HG03139 (cell line): ENCODE data around the gene CNN2.
"Not testable (repeated sequence)": the region's sequence is repeated elsewhere in the genome, so short reads cannot be mapped to it uniquely, and the experiment has no call there.

ENCODE experiments used
- ATAC-seq: cut with Tn5 transposase; IDR thresholded peaks from one replicate; pipeline ENCODE4 v1.9.1; 2021; ENCODE audit not compliant: unreplicated experiment

Gene CNN2

GRCh38 chr19:1010586-1011510 lies 15.6 kb upstream of the CNN2 start:
- ATAC-seq, result no peak

DNA sequence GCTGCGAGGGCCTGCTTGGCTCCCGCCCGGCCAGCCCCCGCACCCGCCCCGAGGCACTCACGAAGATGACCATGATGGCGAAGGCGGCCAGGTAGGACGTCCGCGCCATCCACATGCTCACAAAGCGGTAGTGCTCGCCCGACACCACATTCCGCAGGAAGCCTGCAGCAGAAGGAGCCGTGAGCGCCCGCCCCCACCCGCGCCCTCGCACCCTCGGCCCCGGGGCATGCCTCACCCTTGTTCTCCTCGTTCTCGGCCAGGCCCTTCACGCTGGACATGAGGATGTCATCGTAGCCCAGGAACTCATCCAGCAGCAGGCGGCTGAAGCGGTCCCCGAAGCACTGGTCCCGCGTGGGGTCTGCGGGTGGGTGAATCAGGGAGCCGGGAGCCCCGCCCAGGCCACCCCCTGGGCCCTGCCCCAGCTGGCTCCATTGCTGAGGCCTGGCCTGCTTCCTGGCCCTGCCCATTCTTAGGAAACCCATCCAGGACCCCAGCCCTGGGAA lies 14.5 kb upstream of the CNN2 start:
- ATAC-seq, result no peak

- no peak for ATAC-seq
Measured at GRCh38 chr19:1012334-1012733, 14.1 kb upstream of the CNN2 start.

GRCh38 chr19:1013218-1013617 lies 13.2 kb upstream of the CNN2 start:
- no peak for ATAC-seq

- no peak for ATAC-seq
Measured at GRCh38 chr19:1014161-1015060, 12.0 kb upstream of the CNN2 start.

DNA sequence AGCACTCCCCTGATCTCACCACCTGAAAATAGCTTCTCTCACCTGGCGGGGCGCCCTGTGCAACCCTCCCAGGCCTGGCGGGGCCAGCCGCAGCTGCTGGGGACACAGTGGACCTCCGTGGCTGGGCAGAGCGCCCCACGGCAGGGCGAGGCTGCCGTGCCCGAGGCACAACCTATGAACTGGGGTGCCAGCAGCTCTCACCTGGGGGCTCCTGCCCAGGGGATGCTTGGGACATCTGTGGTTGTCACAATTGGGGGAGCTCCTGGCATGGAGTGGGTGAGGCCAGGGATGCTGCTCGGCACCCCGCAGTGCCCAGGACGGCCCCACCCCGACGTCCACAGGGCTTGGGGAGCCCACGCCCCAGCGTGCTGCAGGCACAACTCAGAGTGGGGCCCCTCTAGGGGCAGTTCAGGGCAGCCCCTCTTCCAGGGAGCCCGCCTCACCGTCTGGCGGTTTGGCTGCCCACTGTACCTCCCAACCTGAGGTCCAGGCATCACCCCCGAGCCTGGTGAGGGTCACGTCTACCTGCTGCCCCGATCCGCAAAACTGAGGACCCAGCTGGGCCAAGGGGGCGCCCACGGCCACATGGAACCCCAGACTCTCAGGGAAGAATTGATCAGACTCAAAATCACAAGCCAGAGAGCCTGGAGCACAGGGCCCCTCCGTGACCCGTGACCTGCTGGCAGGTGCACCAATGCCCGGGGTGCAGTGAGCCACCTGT lies 11.2 kb upstream of the CNN2 start:
- no peak for ATAC-seq

- no peak for ATAC-seq
Measured at GRCh38 chr19:1015782-1016646, 10.4 kb upstream of the CNN2 start.

DNA sequence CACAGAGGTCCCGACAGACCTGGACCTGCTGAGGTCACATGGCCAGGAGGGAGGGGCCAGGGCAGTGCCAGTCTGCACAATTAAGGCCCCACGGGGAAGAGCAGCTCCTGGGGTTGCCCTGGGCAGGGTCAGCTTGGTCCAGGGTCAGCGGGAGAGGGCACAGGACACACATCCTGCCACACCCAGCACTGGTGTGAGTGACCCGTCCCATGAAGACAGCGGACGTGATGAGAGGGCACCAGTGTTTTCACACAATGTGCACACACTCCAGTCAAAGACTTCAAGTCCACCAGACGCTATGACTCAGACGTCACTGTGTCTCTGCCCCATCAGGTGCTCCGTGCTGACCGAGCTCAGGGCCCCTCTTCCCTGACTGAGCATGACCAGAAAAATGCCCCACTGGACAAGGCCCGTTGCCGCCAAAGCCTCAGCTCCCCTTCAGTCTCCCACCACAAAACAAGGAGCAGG lies 9.7 kb upstream of the CNN2 start:
- ATAC-seq, result no peak

DNA sequence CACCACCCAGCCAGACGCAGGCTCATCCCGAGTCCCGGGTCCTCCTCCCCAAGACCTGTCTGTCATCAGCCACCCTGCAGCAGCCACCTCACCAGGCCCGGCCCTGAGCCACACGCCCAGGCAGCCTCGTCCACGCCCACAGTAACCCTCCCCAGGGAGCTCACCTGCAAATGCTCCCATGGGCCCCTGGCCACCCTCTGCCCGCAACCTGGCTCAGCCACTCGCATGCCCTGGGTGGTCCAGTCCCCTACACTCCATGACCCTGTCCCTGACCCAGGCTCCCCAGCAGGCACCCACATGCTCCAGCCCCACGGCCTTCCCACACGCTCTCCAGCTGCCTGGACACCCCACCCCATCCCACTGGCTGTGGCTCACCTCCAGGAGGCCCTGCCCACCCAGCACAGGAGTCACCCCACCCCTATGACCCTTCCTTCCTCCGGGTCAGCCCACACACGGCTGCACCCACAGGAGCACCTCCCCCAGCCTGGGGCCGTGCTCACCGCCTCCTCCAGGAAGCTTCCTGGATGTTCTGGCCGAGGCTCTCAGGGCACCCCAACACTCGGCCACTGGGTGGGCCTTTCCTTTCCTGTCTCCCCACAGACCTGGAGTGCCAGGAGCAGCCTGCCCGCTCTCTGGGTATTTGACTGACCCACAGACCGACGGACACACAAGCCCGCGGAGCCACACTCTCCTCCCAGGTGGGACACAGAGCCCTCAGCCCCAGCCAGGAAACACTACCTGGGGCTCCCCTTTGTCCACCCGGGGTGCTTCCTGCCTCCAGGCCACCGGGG lies 9.1 kb upstream of the CNN2 start:
- no peak for ATAC-seq

DNA sequence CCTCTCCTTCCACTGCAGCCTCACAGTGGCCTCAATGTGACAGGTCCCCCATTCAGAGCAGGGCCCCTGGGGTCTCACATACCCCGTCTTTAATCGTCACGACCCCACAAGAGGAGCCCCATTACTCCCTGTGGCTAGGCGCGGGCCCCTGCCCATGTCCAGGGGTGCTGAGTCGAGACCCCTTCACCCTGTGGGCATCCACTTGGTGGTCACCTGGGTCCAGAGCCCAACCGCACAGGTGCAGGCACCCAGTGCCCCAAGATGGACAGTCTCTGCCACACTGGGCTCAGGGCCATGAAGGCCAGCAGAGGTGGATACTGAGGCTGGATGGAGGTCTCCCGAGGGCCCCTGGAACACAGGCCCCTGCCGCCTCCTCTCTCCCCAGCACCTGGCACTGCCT lies 8.5 kb upstream of the CNN2 start:
- no peak for ATAC-seq

GRCh38 chr19:1018393-1018792 lies 8.0 kb upstream of the CNN2 start:
- no peak for ATAC-seq

DNA sequence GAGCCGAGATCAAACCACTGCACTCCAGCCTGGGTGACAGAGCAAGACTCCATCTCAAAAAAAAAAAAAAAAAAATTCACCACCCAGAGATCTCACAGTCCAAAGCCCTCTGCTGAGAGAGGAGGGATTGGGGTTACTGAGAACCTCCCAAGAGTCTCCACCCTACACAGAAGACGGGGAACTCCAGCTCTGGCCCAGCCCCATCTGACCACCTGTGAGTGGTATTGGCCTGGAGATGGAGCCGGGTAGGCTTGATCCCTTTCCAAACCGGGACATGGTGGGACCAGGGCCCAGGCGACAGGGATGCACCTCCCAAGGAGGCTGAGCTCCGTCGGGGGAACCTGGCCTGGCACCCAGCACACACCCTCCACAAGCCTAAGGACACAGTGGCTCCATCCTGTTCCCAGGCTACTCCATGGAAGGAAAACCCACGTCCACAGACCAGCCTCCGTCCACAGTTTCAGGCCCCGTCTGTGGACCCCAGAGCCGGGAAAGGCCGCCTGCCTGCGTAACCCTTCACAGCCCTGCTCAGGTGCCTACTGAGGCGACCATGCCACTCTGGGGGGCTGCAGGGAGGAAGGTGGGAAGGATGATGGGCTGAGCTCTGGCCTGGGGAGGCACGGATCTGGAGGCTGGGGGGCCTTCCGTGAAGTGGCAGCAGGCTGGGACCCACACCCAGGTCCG lies 7.3 kb upstream of the CNN2 start:
- no peak for ATAC-seq

DNA sequence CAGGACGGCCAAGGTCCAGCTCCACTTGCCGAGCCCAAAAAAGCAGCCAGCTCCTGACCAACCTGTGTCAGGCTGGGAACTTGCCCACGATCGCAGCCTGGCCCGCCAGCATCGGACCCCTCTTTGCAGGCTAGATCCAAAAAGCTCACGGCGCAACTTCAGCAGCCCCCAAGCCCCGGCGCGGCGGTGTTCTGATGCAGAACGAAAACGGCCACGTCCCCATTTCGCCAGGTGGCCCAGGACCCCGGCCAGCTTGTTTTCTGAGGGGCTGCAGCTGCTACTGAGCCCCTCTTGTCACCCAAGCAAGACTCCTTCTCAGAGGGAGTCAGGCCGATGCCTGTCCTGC lies 6.8 kb upstream of the CNN2 start:
- no peak for ATAC-seq

DNA sequence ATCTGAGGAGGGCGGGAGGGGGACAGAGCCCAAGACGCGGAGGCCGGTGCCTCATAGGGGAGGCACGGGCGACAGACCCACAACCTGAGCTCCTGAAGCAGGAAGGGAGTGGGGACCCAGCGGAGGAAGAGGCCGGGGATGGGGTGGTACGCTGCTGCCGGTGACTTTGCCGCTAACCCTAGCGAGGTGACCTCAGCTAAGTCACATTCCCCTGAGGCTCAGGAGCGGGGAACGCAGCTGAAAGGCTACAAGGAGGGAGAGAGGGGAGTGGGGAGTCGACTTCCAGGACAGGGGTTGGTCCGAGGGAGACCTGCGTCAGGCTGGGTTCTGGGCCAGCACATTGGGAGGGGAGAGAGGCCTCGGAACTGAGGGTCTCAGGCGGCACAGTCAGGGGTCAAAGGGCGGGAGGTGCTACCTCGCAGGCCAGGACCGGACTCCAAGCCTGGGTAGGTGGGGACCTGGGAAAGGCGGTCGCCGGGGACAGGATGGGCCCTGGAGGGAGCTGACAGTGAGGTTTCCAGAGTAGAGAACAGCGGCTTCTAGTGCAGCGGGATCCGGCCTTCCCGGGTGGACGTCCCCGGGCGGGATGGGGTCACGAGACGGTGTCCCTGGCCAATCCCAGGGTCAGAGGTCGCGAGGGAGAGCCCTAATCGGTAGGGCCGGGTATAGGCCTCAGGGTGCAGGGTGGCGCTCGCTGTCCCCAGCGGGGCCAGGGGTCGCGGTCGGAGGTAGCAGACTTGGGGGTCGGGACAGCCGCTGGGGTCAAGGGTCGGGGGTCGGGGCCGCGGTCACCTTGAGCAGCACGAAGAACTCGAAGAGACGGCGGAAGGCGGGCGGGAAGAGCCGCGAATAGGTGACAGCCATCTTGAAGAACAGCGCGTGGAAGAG lies 6.2 kb upstream of the CNN2 start:
- ATAC-seq, result no peak

DNA sequence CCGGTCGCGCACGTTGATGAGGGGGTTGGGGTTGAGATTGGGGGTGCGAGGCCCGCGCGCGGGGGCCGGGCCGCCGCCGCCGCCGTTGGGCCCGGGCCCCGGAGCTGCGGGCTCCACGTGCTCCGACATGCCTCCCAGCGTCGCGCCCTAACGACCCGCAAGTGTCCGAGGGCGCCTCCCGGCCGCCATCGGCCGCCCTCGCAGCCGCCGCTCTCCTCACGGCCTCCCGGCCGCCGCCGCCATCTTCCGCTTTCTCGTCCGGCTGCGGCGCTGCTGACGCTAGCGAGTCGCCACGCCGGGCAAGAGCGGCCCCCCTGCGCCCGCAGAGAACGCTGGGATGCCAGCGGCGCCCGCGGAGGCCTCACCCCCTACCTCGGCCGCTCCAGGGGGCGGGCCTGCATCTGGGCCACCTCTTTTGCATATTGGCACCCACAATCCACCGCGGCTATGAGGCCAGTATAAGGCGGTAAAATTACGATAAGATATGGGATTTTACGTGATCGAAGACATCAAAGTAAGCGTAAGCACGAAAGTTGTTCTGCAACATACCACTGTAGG lies 5.5 kb upstream of the CNN2 start, which contains the start of gene TMEM259:
Gene TMEM259, minus strand, starts transcription at position 256 of the 558 bp plus-strand sequence. Its CDS starts 127 bp downstream, at position 129.
- ATAC-seq, result peak; percentile 76

DNA sequence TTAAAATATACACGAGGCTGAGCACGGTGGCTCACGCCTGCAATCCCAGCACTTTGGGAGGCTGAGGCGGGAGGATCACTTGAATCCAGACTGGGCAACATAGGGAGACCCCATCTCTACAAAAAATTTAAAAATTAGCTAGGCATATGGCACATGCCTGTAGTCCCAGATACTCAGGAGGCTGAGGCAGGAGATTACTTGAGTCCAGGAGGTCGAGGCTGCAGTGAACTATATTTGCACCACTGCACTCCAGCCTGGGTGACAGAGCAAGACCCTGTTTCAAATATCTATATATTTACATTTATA lies 2.6 kb upstream of the CNN2 start:
- not testable (repeated sequence) for ATAC-seq

DNA sequence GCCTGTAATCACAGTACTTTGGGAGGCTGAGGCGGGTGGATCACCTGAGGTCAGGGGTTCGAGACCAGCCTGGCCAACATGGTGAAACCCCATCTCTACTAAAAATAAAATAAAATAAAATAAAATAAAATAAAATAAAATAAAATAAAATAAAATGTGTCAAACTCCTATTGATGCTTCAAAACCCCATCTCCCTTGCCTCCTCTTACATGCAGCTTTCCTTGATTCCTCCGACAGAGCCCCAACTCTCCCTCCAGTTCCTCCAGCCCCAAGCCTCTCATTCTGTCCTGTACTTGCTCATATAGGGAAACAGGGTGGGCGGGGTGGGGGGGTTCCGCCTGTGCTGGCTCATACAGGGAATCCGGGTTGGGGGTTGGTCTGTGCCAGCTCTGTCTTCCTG lies 1.3 kb upstream of the CNN2 start:
- not testable (repeated sequence) for ATAC-seq
